GM18507 (cell line): ENCODE measurements around the gene TPRN.
A peak's percentile ranks its signal among the peaks of the same experiment; 100 is the strongest.

Source experiments
- DNase-seq: peaks from one replicate; pipeline ENCODE4 v3.0.0; 2011; ENCODE audit warnings: low read depth; ENCODE audit not compliant: insufficient read length; ENCODE audit errors: extremely low spot score
- FAIRE-seq: peaks from 2 replicates; lab custom pipeline; 2011; peaks lifted over from hg19 to GRCh38; lab: Jason Lieb, UNC

The TPRN gene

DNA sequence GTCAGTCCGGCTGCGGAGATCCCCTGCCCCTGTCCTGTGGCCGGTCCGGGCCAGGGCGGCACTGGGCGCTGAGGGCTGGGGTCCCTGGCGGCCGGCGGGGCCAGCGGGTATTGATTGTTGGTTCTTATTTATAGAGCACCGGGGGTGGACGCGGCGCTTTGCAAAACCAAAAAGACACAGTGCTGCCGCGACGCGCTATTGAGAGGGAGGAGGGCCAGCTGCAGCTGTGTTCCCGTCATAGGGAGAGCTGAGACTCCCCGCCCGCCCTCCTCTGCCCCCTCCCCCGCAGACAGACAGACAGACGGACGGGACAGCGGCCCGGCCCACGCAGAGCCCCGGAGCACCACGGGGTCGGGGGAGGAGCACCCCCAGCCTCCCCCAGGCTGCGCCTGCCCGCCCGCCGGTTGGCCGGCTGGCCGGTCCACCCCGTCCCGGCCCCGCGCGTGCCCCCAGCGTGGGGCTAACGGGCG, 33.2 kb downstream of the TPRN start:
- DNase-seq, result no peak
- no peak for FAIRE-seq

DNA sequence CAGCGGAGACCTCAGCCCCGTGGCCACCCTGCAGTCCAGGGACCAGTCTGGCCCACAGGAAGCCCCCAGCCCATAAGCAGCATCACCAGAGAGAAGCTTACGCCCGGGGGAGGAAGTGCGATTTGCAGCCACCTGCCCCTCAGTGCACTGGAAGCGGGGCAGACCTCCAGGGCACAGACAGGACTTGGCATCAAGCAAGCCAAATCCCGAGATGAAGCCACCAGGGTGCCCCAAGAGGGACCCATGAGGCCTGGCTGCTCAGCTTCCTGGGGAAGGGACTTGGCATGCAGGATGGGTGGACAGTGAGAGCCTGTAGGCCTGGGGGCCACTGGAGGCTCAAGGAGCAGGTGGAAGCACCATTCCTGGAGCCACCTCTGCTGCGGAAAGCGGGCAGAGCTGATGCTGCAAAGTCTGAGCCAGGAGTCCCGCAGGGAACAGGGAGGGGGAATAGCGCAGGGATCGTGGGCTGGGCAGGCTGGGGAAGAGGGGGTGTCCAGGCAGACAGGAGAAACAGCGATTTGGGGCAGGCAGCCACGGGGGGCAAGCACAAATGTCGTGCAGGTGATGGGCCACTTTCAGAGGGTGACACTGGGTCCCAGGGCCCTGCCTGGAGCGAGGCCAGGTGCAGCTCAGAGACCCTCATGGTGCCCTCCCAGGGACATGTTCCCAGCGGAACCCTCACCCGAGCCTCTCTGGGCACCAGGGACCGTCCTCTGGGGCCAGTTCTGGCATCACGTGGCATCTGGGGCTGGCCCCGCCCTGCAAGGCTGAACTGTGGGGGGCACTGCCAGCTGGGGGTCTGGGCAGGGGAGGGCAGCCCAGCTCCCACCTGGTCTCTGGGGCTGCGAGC, 33.9 kb downstream of the TPRN start:
- FAIRE-seq (no peak), DNase-seq (no peak)

DNA sequence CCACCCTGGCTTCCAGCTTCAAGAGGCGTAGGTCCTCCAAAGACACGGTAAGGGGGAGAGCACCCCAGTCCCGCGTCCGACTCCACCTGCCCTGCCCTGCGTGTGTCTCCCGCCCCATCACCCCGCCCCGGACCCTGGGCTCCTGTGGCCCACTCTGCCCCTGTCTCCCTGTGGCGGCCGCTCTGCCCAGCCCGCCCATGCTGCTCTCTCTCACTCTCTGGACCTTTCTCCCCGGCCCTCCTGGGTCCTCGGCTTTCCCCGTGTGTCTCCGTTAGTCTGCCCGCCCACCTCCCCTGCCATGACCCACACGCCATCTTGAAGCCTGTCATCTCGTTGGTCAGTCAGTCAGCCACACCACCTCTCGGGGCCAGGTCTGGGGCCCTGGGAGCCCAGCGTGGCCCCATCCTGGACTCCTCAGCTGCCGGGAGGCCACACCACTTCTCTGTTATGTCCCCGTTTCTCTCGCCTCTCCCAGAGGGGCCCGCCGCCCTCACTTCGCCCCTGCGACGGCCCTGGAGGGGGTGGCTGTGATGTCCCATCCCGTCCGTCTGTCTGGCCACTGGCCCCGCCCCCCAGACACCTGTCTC, 35.2 kb downstream of the TPRN start:
- FAIRE-seq (no peak), DNase-seq (no peak)

DNA sequence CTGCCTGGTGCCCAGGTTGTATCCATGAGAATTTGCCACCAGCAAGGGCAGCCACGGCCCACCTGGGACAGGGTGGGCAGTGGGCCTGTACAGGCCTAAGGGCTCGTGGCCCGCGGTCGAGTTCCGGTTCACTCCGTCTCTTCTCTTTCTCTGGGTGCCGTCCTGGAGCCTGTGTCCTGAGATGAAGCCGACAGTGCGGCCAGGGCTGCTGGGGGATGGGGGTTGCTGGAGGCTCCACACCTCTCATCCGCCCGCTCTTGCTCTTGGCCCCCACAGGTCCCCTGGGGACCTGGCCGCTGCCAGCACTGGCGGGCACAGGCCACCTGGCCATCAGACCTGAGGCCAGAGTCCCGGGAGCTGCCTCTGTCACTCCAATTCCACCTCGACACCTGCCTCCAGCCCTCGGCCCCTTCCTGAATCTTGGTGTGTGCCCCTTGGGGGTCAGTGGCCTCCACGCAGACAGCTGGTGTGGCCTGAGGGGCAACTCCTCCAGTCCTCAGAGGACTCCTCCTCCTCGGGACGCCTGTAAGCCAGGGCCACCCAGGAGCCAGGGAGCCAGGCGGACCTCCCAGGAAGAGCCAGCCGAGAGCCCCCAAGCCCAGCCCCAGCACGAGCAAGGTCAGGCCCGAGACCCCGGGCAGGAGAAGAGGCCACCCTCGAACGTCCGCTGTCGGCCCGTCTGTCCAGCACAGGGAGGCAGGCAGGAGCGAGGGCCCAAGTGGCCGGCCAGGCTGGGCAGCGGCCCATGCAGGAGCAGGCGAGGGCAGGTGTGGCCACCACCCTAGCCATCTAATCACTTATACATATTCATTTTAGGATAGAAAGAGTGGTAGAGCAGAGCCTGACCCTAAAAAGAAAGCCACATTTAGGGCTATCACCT, 35.9 kb downstream of the TPRN start:
- FAIRE-seq, result no peak
- DNase-seq, result no peak

- DNase-seq (no peak), FAIRE-seq (no peak)
Measured at GRCh38 chr9:137163805-137164204, 36.7 kb downstream of the TPRN start.

GRCh38 chr9:137163365-137163715, 37.2 kb downstream of the TPRN start:
- no peak for DNase-seq
- no peak for FAIRE-seq

DNA sequence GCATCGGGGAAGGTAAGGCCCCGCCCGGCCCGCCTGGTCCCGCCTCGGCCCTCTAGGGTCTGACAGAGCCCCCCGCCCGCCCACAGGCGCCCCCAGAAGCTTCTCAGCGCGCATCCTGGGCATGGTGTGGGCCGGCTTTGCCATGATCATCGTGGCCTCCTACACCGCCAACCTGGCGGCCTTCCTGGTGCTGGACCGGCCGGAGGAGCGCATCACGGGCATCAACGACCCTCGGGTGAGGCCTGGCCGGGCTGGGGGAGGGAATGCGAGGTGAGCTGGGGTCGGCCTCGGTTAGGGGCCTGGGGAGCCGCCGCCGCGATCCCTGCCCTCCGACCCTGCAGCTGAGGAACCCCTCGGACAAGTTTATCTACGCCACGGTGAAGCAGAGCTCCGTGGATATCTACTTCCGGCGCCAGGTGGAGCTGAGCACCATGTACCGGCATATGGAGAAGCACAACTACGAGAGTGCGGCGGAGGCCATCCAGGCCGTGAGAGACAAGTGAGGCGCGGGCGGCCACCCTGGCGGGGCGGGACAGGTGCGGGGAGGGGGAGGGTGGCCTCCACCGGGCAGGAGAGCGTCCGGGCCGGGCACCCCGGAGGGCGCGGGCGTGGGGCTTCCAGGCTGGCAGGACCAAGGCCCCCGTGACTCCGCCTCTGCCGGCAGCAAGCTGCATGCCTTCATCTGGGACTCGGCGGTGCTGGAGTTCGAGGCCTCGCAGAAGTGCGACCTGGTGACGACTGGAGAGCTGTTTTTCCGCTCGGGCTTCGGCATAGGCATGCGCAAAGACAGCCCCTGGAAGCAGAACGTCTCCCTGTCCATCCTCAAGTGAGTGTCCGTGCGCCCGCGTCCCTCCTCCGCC, 37.8 kb downstream of the TPRN start:
- FAIRE-seq (no peak), DNase-seq (no peak)

DNA sequence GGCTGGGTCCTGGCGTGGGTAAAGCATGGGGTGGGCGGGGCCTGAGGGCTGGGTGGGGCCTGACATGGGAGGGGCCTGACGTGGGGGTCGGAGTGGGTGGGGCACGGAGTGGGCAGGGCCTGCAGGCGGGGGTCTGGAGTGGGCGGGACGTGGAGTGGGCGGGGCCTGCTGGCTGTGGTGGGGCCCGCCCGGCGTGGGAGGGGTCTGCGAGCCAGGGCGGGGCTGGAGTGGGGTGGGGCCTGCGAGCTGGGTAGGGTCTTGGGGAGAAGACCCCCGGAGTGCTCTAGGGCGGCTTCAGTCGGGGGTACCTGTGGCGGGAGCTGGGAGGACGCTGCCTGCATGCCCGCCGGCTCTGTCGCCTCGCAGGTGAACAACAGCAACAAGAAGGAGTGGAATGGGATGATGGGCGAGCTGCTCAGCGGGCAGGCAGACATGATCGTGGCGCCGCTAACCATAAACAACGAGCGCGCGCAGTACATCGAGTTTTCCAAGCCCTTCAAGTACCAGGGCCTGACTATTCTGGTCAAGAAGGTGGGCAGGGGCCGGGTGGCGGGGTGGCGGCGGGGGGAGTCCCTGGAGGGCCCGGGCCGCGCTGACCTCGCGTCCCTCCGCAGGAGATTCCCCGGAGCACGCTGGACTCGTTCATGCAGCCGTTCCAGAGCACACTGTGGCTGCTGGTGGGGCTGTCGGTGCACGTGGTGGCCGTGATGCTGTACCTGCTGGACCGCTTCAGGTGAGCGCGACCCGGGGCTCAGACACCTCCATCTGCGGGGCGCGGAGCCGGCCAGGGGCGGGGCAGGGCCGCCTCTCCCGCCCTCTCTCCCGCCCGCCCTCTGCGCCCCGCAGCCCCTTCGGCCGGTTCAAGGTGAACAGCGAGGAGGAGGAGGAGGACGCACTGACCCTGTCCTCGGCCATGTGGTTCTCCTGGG, 38.7 kb downstream of the TPRN start:
- FAIRE-seq, result no peak
- DNase-seq, result no peak

- no peak for FAIRE-seq
- DNase-seq, result no peak
Measured at GRCh38 chr9:137160716-137161557, 39.6 kb downstream of the TPRN start.

GRCh38 chr9:137160054-137160425, 40.5 kb downstream of the TPRN start:
- FAIRE-seq (no peak), DNase-seq (no peak)

GRCh38 chr9:137159105-137160053, 41.2 kb downstream of the TPRN start:
- FAIRE-seq (peak; percentile 82), DNase-seq (no peak)

DNA sequence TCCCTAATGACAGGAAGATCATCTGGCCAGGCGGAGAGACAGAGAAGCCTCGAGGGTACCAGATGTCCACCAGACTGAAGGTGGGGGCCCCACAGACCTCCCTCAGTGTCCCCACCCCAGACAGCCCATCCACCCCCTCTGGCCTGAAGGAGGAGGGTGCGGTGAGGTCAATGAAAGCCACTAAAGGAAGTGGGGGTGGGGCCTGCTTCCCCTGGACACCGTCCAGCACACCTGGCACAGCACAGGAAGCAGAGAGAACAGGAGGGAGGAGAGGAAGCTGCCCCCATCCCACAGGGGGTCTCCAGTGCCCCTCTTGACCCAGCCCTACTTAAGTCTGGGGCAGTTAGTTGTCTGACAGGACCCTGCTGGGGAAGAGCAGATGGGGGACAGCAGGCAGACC, 41.9 kb downstream of the TPRN start:
- no peak for DNase-seq
- FAIRE-seq, result peak; percentile 68

DNA sequence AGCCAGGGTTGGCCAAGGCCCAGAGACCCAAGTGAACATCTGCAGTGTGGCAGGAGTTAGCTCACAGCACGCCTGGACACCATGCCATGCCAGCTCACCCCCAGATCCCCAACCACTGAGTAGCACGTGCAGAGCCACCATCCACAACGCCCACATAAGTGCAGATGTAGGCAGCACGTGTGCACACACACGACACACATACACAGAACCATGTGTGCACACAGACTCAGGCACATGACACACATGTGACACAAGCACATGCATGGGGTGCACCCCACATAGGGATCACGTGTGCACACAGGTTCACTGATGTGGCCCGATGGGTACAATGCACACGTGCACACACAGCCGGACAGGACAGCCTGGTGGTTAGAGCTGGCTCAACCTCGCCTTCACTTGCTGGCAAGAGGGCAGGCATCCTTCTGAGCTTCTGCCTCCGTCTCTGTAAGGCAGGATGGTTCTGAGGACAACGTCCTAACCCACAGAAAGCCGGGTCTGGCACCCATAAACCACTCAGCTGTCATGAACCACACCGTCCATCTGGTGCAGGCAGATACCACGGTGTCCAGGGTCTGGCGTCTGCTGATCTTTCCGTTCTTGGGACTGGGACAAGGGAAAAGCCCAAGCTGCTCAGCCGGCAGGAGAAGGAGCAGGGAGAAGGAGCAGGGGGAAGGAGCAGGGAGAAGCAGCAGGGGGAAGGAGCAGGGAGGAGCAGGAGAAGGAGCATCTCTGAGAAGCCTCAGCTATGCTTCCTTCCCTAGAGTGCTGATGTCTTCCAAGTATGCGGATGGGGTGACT, 42.7 kb downstream of the TPRN start:
- no peak for FAIRE-seq
- DNase-seq, result no peak

- FAIRE-seq, result peak; percentile 66
- DNase-seq, result peak; percentile 52
Measured at GRCh38 chr9:137156567-137157375, 43.8 kb downstream of the TPRN start.

GRCh38 chr9:137152844-137153405, 47.6 kb downstream of the TPRN start:
- FAIRE-seq (no peak), DNase-seq (no peak)
